ENCODE measurements around the gene MORN2.
A peak's percentile ranks its signal among the peaks of the same experiment; 100 is the strongest.

Gene MORN2

GRCh38 chr2:38875576-38876367, at the start of gene MORN2, which contains the start of gene DHX57:
Gene MORN2, plus strand, starts transcription at chr2:38875976.
Gene DHX57, minus strand, starts transcription at chr2:38875934. Its CDS starts 7,529 bp downstream, at chr2:38868405.
- DNase-seq, result peak; percentile 44 to 90

- peak; percentile 49 to 60 for DNase-seq
These were observed 48.1 kb upstream of the MORN2 start for GRCh38 chr2:38827539-38828145.

- no peak for DNase-seq
These were observed 47.3 kb upstream of the MORN2 start for GRCh38 chr2:38828460-38828859.

DNA sequence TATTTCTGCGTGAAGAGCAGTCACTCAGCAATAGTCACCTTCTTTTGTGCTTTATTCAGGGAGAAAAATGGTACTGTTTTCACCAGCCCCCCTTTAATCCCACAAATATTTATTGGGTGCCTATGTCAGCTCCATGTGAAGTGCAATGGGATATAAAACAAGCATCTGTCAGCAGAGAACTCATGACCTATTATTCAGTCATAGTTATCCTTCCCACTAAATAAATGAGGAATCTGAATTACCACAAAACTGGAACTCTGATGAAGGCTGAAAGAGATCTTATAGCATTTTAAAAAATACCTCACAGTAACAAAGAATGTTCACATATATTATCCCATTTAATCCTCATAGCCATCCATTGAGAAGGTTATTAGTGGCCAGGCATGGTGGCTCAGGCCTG, 45.8 kb upstream of the MORN2 start:
- no peak for DNase-seq

- DNase-seq, result no peak
These were observed 45.1 kb upstream of the MORN2 start for GRCh38 chr2:38830526-38831159.

GRCh38 chr2:38835015-38835601, 40.7 kb upstream of the MORN2 start:
- peak in 1 of 2 experiments; percentile 58 for DNase-seq

- DNase-seq, result no peak
These were observed 39.8 kb upstream of the MORN2 start for GRCh38 chr2:38835990-38836389.

DNA sequence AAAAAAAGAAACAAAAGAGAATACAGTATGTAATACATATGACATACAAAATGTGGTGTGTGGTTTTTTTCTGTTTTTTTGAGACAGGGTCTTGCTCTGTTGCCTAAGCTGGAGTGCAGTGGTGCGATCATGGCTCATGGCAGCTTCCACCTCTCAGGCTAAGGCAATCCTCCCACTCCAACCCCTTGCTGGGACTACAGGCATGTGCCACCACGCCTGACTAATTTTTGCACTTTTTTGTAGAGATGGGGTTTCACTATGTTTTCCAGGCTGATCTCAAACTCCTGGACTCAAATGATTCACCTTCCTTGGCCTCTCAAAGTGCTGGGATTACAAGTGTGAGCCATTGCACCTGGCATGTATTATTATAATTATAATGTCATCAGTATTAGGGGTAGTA, 39.0 kb upstream of the MORN2 start:
- DNase-seq, result no peak

DNA sequence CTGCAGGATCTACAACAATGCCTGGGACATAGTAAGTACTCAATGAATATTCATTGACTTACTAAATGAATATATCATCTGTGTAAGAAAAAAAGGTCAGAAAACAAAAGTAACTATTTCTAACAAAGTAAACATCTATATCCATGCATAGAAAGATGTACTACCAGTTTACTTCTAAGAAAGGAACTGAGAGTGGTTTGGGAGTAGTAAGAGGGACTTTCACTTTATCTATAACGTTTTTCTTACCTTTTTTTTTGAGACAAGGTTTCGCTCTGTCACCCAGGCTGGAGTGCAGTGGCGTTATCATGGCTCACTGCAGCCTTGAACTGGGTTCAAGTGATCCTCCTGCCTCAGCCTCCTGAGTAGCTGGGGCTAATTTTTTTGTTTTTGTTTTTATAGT, 25.7 kb upstream of the MORN2 start:
- no peak for DNase-seq

DNA sequence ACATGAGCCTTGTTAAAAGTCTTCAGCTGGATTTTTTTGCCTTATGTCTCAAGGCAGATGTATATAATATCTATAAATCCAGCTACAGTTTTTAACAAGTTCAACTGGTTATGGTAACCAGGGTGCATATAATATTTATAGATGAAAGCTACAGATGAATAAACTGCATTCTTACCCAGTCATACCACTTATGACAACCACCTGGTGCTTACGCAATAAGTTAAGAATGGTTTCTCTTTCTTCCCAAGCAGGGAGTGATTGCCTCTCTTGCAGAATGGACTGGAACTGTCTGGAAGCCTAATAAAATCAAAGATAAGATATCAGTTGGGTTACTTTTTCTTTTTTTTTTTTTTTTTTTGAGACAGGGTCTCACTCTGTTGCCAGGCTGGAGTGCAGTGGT, 19.6 kb upstream of the MORN2 start:
- no peak for DNase-seq

GRCh38 chr2:38862476-38862875, 13.3 kb upstream of the MORN2 start:
- DNase-seq, result no peak

DNA sequence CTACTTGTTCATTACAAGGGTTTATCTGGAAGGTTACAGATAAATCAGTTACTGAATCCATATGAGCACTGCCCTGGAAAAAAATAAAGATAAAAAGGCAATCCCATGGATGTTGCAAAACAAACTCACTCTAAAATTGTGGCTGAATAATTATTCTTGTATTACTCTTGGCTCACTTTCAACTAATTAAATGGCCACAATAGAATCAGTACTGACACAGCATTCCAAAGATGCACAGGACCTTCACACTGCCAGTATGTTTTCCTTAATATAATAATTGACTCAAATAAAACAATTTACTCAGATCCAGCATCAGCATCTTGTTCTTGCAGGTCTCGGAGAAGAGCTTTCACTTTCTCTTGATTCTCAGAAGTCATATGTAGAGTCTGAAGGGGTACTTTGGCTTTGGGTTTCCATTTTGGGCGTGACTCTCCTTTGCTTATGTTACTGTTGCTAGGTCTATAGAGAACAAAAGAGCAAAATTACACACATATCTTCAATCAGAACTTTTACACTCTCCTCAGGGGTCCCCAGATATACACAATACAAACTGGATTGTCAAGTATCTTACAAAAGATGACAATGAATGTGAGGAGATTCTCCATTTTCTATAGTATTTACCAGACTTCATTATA, 12.6 kb upstream of the MORN2 start:
- no peak for DNase-seq

GRCh38 chr2:38866773-38867443, 8.9 kb upstream of the MORN2 start:
- DNase-seq, result no peak

- no peak for DNase-seq
These were observed 4.3 kb upstream of the MORN2 start for GRCh38 chr2:38871432-38871831.

DNA sequence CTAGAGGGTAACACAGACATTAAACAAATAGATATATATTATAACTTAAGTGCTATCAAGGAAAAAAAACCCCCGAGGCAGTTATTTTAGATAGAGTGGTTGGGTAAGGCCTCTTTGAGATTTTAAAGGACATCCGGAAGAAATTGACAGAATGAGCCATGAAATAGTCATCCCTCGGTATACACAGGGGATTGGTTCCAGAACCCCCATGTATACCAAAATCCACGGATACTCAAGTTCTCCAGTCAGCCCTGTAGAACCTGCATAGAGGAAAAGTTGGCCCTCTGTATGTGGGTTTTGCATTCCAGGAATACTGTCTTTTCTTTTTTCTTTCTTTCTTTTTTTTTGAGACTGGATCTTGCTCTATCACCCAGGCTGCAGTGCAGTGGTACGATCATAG, 2.0 kb upstream of the MORN2 start:
- DNase-seq, result no peak

DNA sequence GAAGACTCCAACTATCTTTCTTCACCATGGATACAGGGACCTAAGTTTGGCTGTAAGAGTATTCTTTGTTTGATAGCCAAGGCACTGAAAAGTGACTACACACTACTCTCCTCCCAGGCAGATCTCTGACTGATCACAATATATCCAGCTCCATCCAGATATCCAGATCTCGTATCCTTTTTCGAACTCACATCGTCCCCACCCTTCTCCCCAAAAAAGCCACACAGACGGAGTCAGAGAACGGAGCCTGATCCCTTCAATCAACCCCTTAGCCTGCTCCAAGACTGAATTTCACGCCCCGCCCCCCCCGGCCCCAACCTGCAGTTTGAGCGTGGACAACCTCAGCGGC, 575 bp upstream of the MORN2 start:
- peak; percentile 13 to 29 for DNase-seq

DNA sequence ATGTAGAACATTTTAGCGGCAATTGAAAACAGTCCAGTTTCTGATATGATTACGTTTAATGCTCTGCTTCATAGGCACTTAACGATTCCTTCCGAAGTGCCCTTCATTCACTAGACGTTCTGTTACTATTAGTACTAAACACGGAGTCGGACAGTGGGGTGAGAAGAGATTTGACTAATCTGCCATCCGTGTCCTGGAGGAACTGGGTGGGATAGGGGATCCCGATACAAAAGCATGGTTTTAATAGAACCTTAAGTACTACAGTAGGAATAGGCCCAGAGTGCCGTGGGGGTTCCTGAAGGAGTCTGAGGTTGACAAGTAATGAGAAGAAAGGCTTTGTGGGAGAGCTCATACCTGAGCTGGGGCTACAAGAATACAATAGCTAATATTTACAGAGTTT, 631 bp downstream of the MORN2 start:
- peak in 1 of 2 experiments; percentile 20 for DNase-seq

GRCh38 chr2:38886063-38886462, 10.3 kb downstream of the MORN2 start:
- DNase-seq, result no peak

DNA sequence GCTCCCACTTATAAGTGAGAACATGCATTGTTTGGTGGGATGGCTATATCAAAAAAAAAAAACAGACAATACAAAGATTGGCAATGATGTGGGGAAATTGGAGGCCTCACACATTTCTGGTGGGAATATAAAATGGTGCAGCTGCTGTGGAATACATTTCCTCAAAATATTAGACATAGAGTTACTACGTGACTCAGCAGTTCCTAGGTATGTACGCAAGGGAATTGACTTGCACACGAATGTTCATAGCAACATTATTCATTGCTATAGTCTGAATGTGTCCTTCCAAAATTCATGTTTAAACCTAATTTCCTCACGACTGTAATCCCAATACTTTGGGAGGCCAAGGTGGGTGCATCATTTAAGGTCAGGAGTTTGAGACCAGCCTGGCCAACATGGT, 11.6 kb downstream of the MORN2 start:
- DNase-seq, result no peak

GRCh38 chr2:38887902-38888554, 12.3 kb downstream of the MORN2 start:
- no peak for DNase-seq

DNA sequence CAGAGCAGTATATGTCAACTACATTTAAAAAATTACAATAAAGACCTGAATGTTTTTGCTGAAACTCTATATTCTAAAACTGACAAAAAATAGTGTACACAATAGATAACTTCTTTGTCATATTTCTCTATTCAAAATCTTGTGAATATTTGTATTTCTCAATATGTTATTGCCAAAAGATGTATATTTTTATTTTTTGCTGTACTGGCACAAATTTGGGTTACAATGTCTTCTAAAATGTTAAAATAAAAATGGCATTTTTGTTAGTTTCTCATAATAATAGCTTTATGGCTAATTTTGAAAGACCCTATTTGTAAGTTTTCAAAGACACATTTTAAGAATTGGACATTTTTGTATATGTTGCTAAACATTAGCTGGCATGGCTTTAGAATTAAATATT, 13.3 kb downstream of the MORN2 start:
- no peak for DNase-seq

DNA sequence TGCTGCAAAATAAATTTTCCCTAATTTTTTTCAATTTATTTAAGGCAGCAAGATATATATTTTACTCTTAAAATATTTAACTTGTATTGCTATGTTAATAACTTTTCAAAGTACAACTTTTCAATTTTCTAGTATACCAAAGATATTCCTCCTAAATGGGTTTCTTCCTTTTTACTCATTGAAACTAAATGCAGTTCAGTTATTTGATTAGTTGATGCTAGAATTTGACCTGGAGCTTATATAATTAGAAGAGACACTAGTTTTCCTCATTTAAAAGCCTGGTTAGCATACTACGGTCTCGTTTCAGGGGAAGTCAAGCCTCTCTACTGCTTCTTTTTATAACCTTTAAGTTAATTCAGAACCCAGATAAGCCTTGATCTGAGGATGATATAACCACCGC, 13.8 kb downstream of the MORN2 start, which contains the start of gene ARHGEF33:
TSS of gene ARHGEF33 (plus strand) at position 301 of the 400 bp plus-strand sequence. CDS start 29,573 bp downstream, outside the sequence.
- DNase-seq, result no peak
